ENCODE data around the gene PEX6. TPM values are rescaled to one million over a fixed set of nuclear protein-coding genes. Genes with fewer than 3 reads are reported as not detected.
"Not testable (repeated sequence)": the region's sequence is repeated elsewhere in the genome, so short reads cannot be mapped to it uniquely, and the experiment has no call there.

PEX6 gene
- polyA plus RNA-seq, 1 donor from 2014 or later, result 12.7 TPM

GRCh38 chr6:42967228-42967627, 11.8 kb downstream of the PEX6 start:
- H3K4me1 Mint-ChIP-seq, result peaks cover 0 to 2% (median 0%) of the 10 kb centered on the region in 3 donors
- H3K9me3 Mint-ChIP-seq, result no peaks in the 10 kb centered on the region
- H3K27me3 Mint-ChIP-seq, result no peaks in the 10 kb centered on the region
- H3K27ac Mint-ChIP-seq, result no peak overlapping the region
- H3K36me3 Mint-ChIP-seq, result peaks cover 4% of the 10 kb centered on the region
- H3K4me3 Mint-ChIP-seq, result no peak overlapping the region

- no peaks in the 10 kb centered on the region for H3K9me3 Mint-ChIP-seq
- H3K27me3 Mint-ChIP-seq, result no peaks in the 10 kb centered on the region
- H3K27ac Mint-ChIP-seq, result no peak overlapping the region
- H3K4me1 Mint-ChIP-seq, result peaks cover 0 to 4% (median 0%) of the 10 kb centered on the region in 3 donors
- H3K4me3 Mint-ChIP-seq, result no peak overlapping the region
- H3K36me3 Mint-ChIP-seq, result peaks cover 4% of the 10 kb centered on the region
These were observed 12.4 kb downstream of the PEX6 start for GRCh38 chr6:42966571-42966970.

- Mint-ChIP-seq H3K4me1 (peaks cover 0 to 10% (median 3%) of the 10 kb centered on the region in 3 donors), H3K27ac (no peak overlapping the region), H3K36me3 (peaks cover 4% of the 10 kb centered on the region), H3K9me3 (no peaks in the 10 kb centered on the region), H3K4me3 (no peak overlapping the region), H3K27me3 (no peaks in the 10 kb centered on the region)
These were observed 15.0 kb downstream of the PEX6 start for GRCh38 chr6:42963855-42964605.

GRCh38 chr6:42963179-42963854, 15.7 kb downstream of the PEX6 start:
- peaks cover 0 to 10% (median 3%) of the 10 kb centered on the region in 3 donors for H3K4me1 Mint-ChIP-seq
- peaks cover 4% of the 10 kb centered on the region for H3K36me3 Mint-ChIP-seq

GRCh38 chr6:42962502-42963178, 16.3 kb downstream of the PEX6 start:
- Mint-ChIP-seq H3K4me1 (peaks cover 0 to 10% (median 3%) of the 10 kb centered on the region in 3 donors), H3K27ac (no peak overlapping the region), H3K4me3 (peak overlapping the region in 1 of 4 donors; percentile 43), H3K36me3 (peaks cover 4% of the 10 kb centered on the region), H3K27me3 (no peaks in the 10 kb centered on the region), H3K9me3 (no peaks in the 10 kb centered on the region)

More at GRCh38 chr6:42963179-42963854, 15.7 kb downstream of the PEX6 start:
- H3K27ac Mint-ChIP-seq, result no peak overlapping the region
- H3K27me3 Mint-ChIP-seq, result no peaks in the 10 kb centered on the region
- no peaks in the 10 kb centered on the region for H3K9me3 Mint-ChIP-seq
- no peak overlapping the region for H3K4me3 Mint-ChIP-seq

GRCh38 chr6:42962096-42962495, 16.9 kb downstream of the PEX6 start:
- Mint-ChIP-seq H3K9me3 (no peaks in the 10 kb centered on the region), H3K36me3 (peaks cover 4% of the 10 kb centered on the region), H3K27ac (no peak overlapping the region), H3K27me3 (no peaks in the 10 kb centered on the region), H3K4me3 (peak overlapping the region in 1 of 4 donors; percentile 26), H3K4me1 (peaks cover 0 to 10% (median 3%) of the 10 kb centered on the region in 3 donors)

- peak overlapping the region in 1 of 4 donors; percentile 89 for H3K4me3 Mint-ChIP-seq
- no peaks in the 10 kb centered on the region for H3K27me3 Mint-ChIP-seq
- no peaks in the 10 kb centered on the region for H3K9me3 Mint-ChIP-seq
- no peak overlapping the region for H3K27ac Mint-ChIP-seq
- peaks cover 0 to 10% (median 3%) of the 10 kb centered on the region in 3 donors for H3K4me1 Mint-ChIP-seq
- H3K36me3 Mint-ChIP-seq, result no peaks in the 10 kb centered on the region
These were observed 17.9 kb downstream of the PEX6 start for GRCh38 chr6:42961020-42961470.

GRCh38 chr6:42960243-42961019, 18.6 kb downstream of the PEX6 start, which contains the start of gene GNMT:
Gene GNMT (plus strand): TSS chr6:42960754. CDS start chr6:42960768, 14 bp downstream.
- no peaks in the 10 kb centered on the region for H3K9me3 Mint-ChIP-seq
- no peaks in the 10 kb centered on the region for H3K36me3 Mint-ChIP-seq
- peak within 1 kb of the TSS; percentile 67 to 91 (median 84) for H3K4me3 Mint-ChIP-seq
- peaks cover 0 to 10% (median 3%) of the 10 kb centered on the region in 3 donors for H3K4me1 Mint-ChIP-seq
- no peaks in the 10 kb centered on the region for H3K27me3 Mint-ChIP-seq
- H3K27ac Mint-ChIP-seq, result peak within 1 kb of the TSS in 2 of 3 donors; percentile 59 to 71

GRCh38 chr6:42959917-42960242, 19.1 kb downstream of the PEX6 start:
- no peaks in the 10 kb centered on the region for H3K9me3 Mint-ChIP-seq
- H3K27me3 Mint-ChIP-seq, result no peaks in the 10 kb centered on the region
- H3K4me1 Mint-ChIP-seq, result peaks cover 0 to 10% (median 3%) of the 10 kb centered on the region in 3 donors
- peak overlapping the region in 1 of 3 donors; percentile 71 for H3K27ac Mint-ChIP-seq
- no peaks in the 10 kb centered on the region for H3K36me3 Mint-ChIP-seq
- H3K4me3 Mint-ChIP-seq, result peak overlapping the region in 3 of 4 donors; percentile 80 to 91 (median 89)

GRCh38 chr6:42958125-42958524, 20.9 kb downstream of the PEX6 start:
- no peaks in the 10 kb centered on the region for H3K27me3 Mint-ChIP-seq
- H3K36me3 Mint-ChIP-seq, result no peaks in the 10 kb centered on the region
- no peak overlapping the region for H3K4me3 Mint-ChIP-seq
- no peak overlapping the region for H3K27ac Mint-ChIP-seq
- no peaks in the 10 kb centered on the region for H3K9me3 Mint-ChIP-seq
- H3K4me1 Mint-ChIP-seq, result peaks cover 0 to 10% (median 3%) of the 10 kb centered on the region in 3 donors

- not testable (repeated sequence) for H3K27ac Mint-ChIP-seq, H3K4me1 Mint-ChIP-seq, H3K9me3 Mint-ChIP-seq, H3K36me3 Mint-ChIP-seq, H3K4me3 Mint-ChIP-seq, H3K27me3 Mint-ChIP-seq
These were observed 24.6 kb downstream of the PEX6 start for GRCh38 chr6:42954405-42954804.

- Mint-ChIP-seq H3K4me3 (no peak overlapping the region), H3K36me3 (peaks cover 2% of the 10 kb centered on the region), H3K27ac (no peak overlapping the region), H3K9me3 (no peaks in the 10 kb centered on the region), H3K4me1 (peaks cover 0 to 3% (median 0%) of the 10 kb centered on the region in 3 donors), H3K27me3 (no peaks in the 10 kb centered on the region)
These were observed 26.6 kb downstream of the PEX6 start for GRCh38 chr6:42952389-42952788.

- Mint-ChIP-seq H3K4me3 (no peak overlapping the region), H3K4me1 (peaks cover 0 to 3% (median 0%) of the 10 kb centered on the region in 3 donors), H3K27ac (no peak overlapping the region), H3K36me3 (peaks cover 2% of the 10 kb centered on the region), H3K9me3 (no peaks in the 10 kb centered on the region), H3K27me3 (no peaks in the 10 kb centered on the region)
These were observed 31.0 kb downstream of the PEX6 start for GRCh38 chr6:42947950-42948349.

GRCh38 chr6:42942444-42942843, 36.5 kb downstream of the PEX6 start:
- H3K4me1 Mint-ChIP-seq, result peaks cover 4 to 5% (median 4%) of the 10 kb centered on the region in 3 donors
- no peak overlapping the region for H3K27ac Mint-ChIP-seq
- H3K9me3 Mint-ChIP-seq, result no peaks in the 10 kb centered on the region
- H3K27me3 Mint-ChIP-seq, result no peaks in the 10 kb centered on the region
- no peaks in the 10 kb centered on the region for H3K36me3 Mint-ChIP-seq
- H3K4me3 Mint-ChIP-seq, result no peak overlapping the region

Data from IgD-negative memory B cell (primary cell).